Fibroblast of lung (primary cell): ENCODE measurements around the gene OR52L1.

Experiments used
- CTCF ChIP-seq, 2 donors: IDR thresholded peaks in 1 of 2; conservative IDR thresholded peaks in 1 of 2; 1 replicate in 1 of 2; 2 replicates in 1 of 2; pipeline ENCODE4 v1.5.1; 2011 to 2012; ENCODE audit warnings: low read length in 2 of 2, control low read depth in 1 of 2, inconsistent platforms in 1 of 2, low read depth in 1 of 2, mild to moderate bottlenecking in 1 of 2
- EZH2 ChIP-seq: IDR thresholded peaks from 2 replicates; pipeline ENCODE4 v1.5.1; 2012; ENCODE audit warnings: low read length, control low read depth, mild to moderate bottlenecking; ENCODE audit errors: missing control alignments

GRCh38 chr11:5994791-5995190 is 8.0 kb upstream of the OR52L1 start:
- no peak for TF ChIP-seq CTCF (conservative IDR thresholded peaks at IDR 0.05 in 1 of 2, IDR thresholded peaks at IDR 0.05 in 1 of 2; ENCODE audit: low read depth in 1 of 2, low read length in 2 of 2)
- no peak for TF ChIP-seq EZH2
